Sigmoid colon (tissue), 4 donors: ENCODE measurements around the gene CTNNA1.

Experiments used
- CTCF ChIP-seq, 4 experiments: fragments of 450-650 bp in 3 of 4; fragments of 200-600 bp in 1 of 4; IDR thresholded peaks; one replicate each; pipeline ENCODE4 v1.5.1; 2016 to 2019; ENCODE audit warnings: antibody characterized with exemption in 4 of 4, mild to moderate bottlenecking in 3 of 4, moderate library complexity in 2 of 4
- POLR2A ChIP-seq, 2 donors: fragments of 450-650 bp; IDR thresholded peaks; one replicate each; pipeline ENCODE4 v1.6.1; 2016; ENCODE audit warnings: antibody characterized with exemption in 2 of 2, mild to moderate bottlenecking in 2 of 2, moderate library complexity in 2 of 2
- POLR2AphosphoS5 ChIP-seq, 4 donors: sonication (generic); formaldehyde crosslinking; IDR thresholded peaks; one replicate each; pipeline ENCODE4 v1.6.1; 2017; ENCODE audit warnings: antibody characterized with exemption in 4 of 4

- TF ChIP-seq CTCF (IDR thresholded peaks at IDR 0.05) (no peak), POLR2A (IDR thresholded peaks at IDR 0.05) (no peak), POLR2AphosphoS5 (IDR thresholded peaks at IDR 0.05) (no peak)
Measured at GRCh38 chr5:138949223-138949574, 196.0 kb downstream of the CTNNA1 start.
